Pancreas (tissue), 10 donors: ENCODE results near the gene ZNRD2. TPM values are rescaled to one million over a fixed set of nuclear protein-coding genes. Genes with fewer than 3 reads are reported as not detected.
A peak's percentile ranks its signal among the peaks of the same experiment; 100 is the strongest.

Experiments
- ATAC-seq, 4 donors: fragments of 200-7000 bp; cut with Tn5 transposase; one replicate each; pipeline versions ENCODE4 v1.8.0 to v1.9.1; 2020; ENCODE audit warnings: mild to moderate bottlenecking in 4 of 4, moderate library complexity in 4 of 4
- DNase-seq, 6 donors: peaks; one replicate each; pipeline ENCODE4 v3.0.0-alpha.2; 2020
- FAIRE-seq: peaks from 2 replicates; lab custom pipeline; 2012; peaks lifted over from hg19 to GRCh38; lab: Jason Lieb, UNC
- H3K27ac ChIP-seq, 4 donors: fragments of 200-600 bp; sonication (generic); 1 replicate in 3 of 4; 2 replicates in 1 of 4; pipeline versions ENCODE4 v1.5.0 to v1.8.0; 2020
- H3K27me3 ChIP-seq, 4 donors: fragments of 200-600 bp; one replicate each; pipeline ENCODE4 v1.8.0; 2021
- H3K36me3 ChIP-seq, 3 donors: fragments of 200-600 bp; sonication (generic) in 1 of 3; one replicate each; pipeline versions ENCODE4 v1.5.0 to v1.8.0; 2020 to 2021
- H3K4me1 ChIP-seq, 3 donors: fragments of 200-600 bp; one replicate each; pipeline ENCODE4 v1.8.0; 2021
- H3K4me3 ChIP-seq, 4 donors: fragments of 200-600 bp; sonication (generic) in 2 of 4; one replicate each; pipeline versions ENCODE4 v1.5.0 to v1.8.0; 2020 to 2021
- H3K9me3 ChIP-seq, 4 donors: fragments of 200-600 bp; one replicate each; pipeline ENCODE4 v1.8.0; 2021
- CTCF ChIP-seq, 4 donors: fragments of 200-600 bp; sonication (generic) in 3 of 4; IDR thresholded peaks; one replicate each; pipeline versions ENCODE4 v1.5.0 to v1.8.0; 2021; ENCODE audit warnings: antibody characterized with exemption in 4 of 4
- WGBS, 2 donors: extraction: QIAGEN DNeasy Blood & Tissue Kit; methylation state at CpG; one replicate each; pipeline ENCODE4 v1.1.7; 2013; 5-methylcytosine and 5-hydroxymethylcytosine counted together
- intact Hi-C, 3 donors: fragments of 100-400 bp; cut with DNase I; formaldehyde crosslinking; loops; one replicate each; pipeline versions ENCODE4 v1.11.1 to v1.14.2; 2022
- polyA plus RNA-seq, 2 donors: library from polyadenylated mRNA; stranded (reverse); fragments of 200-250 nt; gene quantifications; one replicate each; pipeline ENCODE4 v1.2.3, GENCODE V29; 2013
- total RNA-seq, 6 donors: library from RNA; stranded (reverse); fragmentation: NEBNext Ultra II Directional in 4 of 6; extraction: Animal tissue kit (Norgen Biotek cat#: 25700) in 4 of 6; gene quantifications; one replicate each; pipeline versions ENCODE4 v1.2.1 to v1.2.4, GENCODE V29; 2021 to 2023
- donor health status: healthy with polysubstance abuse.
- donor health status: DM: no; HTN: no; CAD: no; lungs with moderate emphysema.
- donor health status: DM: no; HTN: no; CAD: no.
- donor health status: control.
- donor health status: control.
- donor health status: Bipolar disorder and iron deficiency.
- donor health status: DM: yes; HTN: yes; CAD: no.
- donor health status: DM: no; HTN: no; CAD: no.
- donor health status: DM: no; HTN: no; CAD: no.
- donor health status: DM: yes; HTN: yes; CAD: no.

Gene ZNRD2
- total and polyA plus RNA-seq, 8 donors = 17.8 to 34.8 (median 22.6) TPM

- 91 to 92% methylated on average over 19 of the region's 19 CpGs for WGBS, 2 donors
- intact Hi-C loops = loop anchor here in 1 of 3 donors (10.0 kb wide), 1 partner anchor 364 kb away; no protein-coding TSS in a partner anchor
Observed at GRCh38 chr11:65620666-65621065, 50.4 kb downstream of the ZNRD2 start.

GRCh38 chr11:65621460-65621859 is 51.2 kb downstream of the ZNRD2 start:
- intact Hi-C loops = loop anchor here in 1 of 3 donors (10.0 kb wide), 1 partner anchor 363 kb away; no protein-coding TSS in a partner anchor
- no peak for TF ChIP-seq CTCF (IDR thresholded peaks at IDR 0.05)
- no peak for ATAC-seq
- H3K9me3 ChIP-seq = no peaks in the 10 kb centered on the region
- H3K4me1 ChIP-seq = peaks cover 5 to 9% (median 9%) of the 10 kb centered on the region in 3 donors
- H3K36me3 ChIP-seq = peaks cover 6 to 33% (median 26%) of the 10 kb centered on the region in 3 donors
- H3K4me3 ChIP-seq = no peak overlapping the region
- no peak for DNase-seq
- no peak for FAIRE-seq
- H3K27ac ChIP-seq = no peak overlapping the region
- H3K27me3 ChIP-seq = no peaks in the 10 kb centered on the region
- 94 to 95% methylated on average over 14 of the region's 14 CpGs for WGBS, 2 donors

More at GRCh38 chr11:65620666-65621065, 50.4 kb downstream of the ZNRD2 start:
- Histone ChIP-seq H3K27me3 (no peaks in the 10 kb centered on the region), H3K4me3 (no peak overlapping the region), H3K4me1 (peaks cover 5 to 10% (median 9%) of the 10 kb centered on the region in 3 donors), H3K36me3 (peaks cover 6 to 28% (median 20%) of the 10 kb centered on the region in 3 donors), H3K27ac (no peak overlapping the region), H3K9me3 (no peaks in the 10 kb centered on the region)
- no peak for ATAC-seq
- no peak for FAIRE-seq
- TF ChIP-seq CTCF (IDR thresholded peaks at IDR 0.05) = no peak
- DNase-seq = peak in 1 of 6 donors; percentile 36

Other genes starting within 250 kb of the ZNRD2 start
- 10 to 100 TPM; 16.6 to 28.0 (median 21.5) TPM for gene DPF2, start 236.6 kb upstream of the ZNRD2 start, total RNA-seq
- 10 to 100 TPM; 11.7 to 19.6 TPM for gene DPF2, start 236.6 kb upstream of the ZNRD2 start, polyA plus RNA-seq
- gene TIGD3, start 215.7 kb upstream of the ZNRD2 start, total RNA-seq = under 1 TPM in 4 of 6 donors, not detected in 2; 0.06 to 0.16 (median 0.13) TPM
- under 1 TPM; 0.15 to 0.68 TPM for gene TIGD3, start 215.7 kb upstream of the ZNRD2 start, polyA plus RNA-seq
- 10 to 100 TPM; 16.2 to 53.4 (median 26.3) TPM for gene SLC25A45, start 187.8 kb upstream of the ZNRD2 start, total RNA-seq
- 10 to 100 TPM; 38.0 to 58.2 TPM for gene SLC25A45, start 187.8 kb upstream of the ZNRD2 start, polyA plus RNA-seq
- 10 to 100 TPM; 15.4 to 28.9 (median 18.8) TPM for gene FRMD8, start 183.8 kb upstream of the ZNRD2 start, total RNA-seq
- 10 to 100 TPM; 15.0 to 15.7 TPM for gene FRMD8, start 183.8 kb upstream of the ZNRD2 start, polyA plus RNA-seq
- 1,000 to 10,000 TPM in 1 of 6 donors, 100 to 1,000 TPM in 5; 295 to 1,475 (median 528) TPM for gene NEAT1, start 147.7 kb upstream of the ZNRD2 start, total RNA-seq
- 1,000 to 10,000 TPM; 1,390 to 2,770 TPM for gene NEAT1, start 147.7 kb upstream of the ZNRD2 start, polyA plus RNA-seq
- gene MALAT1, start 71.4 kb upstream of the ZNRD2 start, total RNA-seq = 1,000 to 10,000 TPM; 2,360 to 5,615 (median 3,481) TPM
- 1,000 to 10,000 TPM in 1 of 2 donors, 100 to 1,000 TPM in 1; 251 to 2,313 TPM for gene MALAT1, start 71.4 kb upstream of the ZNRD2 start, polyA plus RNA-seq
- gene SCYL1, start 45.4 kb upstream of the ZNRD2 start, total RNA-seq = 10 to 100 TPM; 40.1 to 49.4 (median 41.2) TPM
- 10 to 100 TPM; 68.9 to 83.9 TPM for gene SCYL1, start 45.4 kb upstream of the ZNRD2 start, polyA plus RNA-seq
- 100 to 1,000 TPM in 1 of 6 donors, 10 to 100 TPM in 5; 44.7 to 119 (median 63.4) TPM for gene LTBP3, start 12.1 kb upstream of the ZNRD2 start, total RNA-seq
- 100 to 1,000 TPM; 118 to 151 TPM for gene LTBP3, start 12.1 kb upstream of the ZNRD2 start, polyA plus RNA-seq
- 10 to 100 TPM; 22.7 to 45.9 (median 28.6) TPM for gene FAM89B, start 2.1 kb downstream of the ZNRD2 start, total RNA-seq
- 10 to 100 TPM; 37.3 to 49.1 TPM for gene FAM89B, start 2.1 kb downstream of the ZNRD2 start, polyA plus RNA-seq
- gene EHBP1L1, start 5.6 kb downstream of the ZNRD2 start, total RNA-seq = 10 to 100 TPM in 4 of 6 donors, 1 to 10 TPM in 2; 6.5 to 26.2 (median 11.2) TPM
- 10 to 100 TPM; 25.0 to 34.2 TPM for gene EHBP1L1, start 5.6 kb downstream of the ZNRD2 start, polyA plus RNA-seq
- gene KCNK7, start 25.3 kb downstream of the ZNRD2 start, total RNA-seq = under 1 TPM in 3 of 6 donors, not detected in 3; 0.19 to 0.84 (median 0.28) TPM
- gene KCNK7, start 25.3 kb downstream of the ZNRD2 start, polyA plus RNA-seq = 1 to 10 TPM in 1 of 2 donors, under 1 TPM in 1; 0.91 to 1.6 TPM
- 10 to 100 TPM; 23.2 to 40.6 (median 26.7) TPM for gene MAP3K11, start 43.7 kb downstream of the ZNRD2 start, total RNA-seq
- 10 to 100 TPM; 75.5 to 84.7 TPM for gene MAP3K11, start 43.7 kb downstream of the ZNRD2 start, polyA plus RNA-seq
- 10 to 100 TPM; 13.5 to 21.5 (median 17.3) TPM for gene PCNX3, start 45.3 kb downstream of the ZNRD2 start, total RNA-seq
- 10 to 100 TPM; 21.7 to 26.3 TPM for gene PCNX3, start 45.3 kb downstream of the ZNRD2 start, polyA plus RNA-seq
- gene SIPA1, start 67.6 kb downstream of the ZNRD2 start, total RNA-seq = 10 to 100 TPM; 11.2 to 38.2 (median 21.2) TPM
- 10 to 100 TPM; 42.3 to 52.2 TPM for gene SIPA1, start 67.6 kb downstream of the ZNRD2 start, polyA plus RNA-seq
- gene RELA, start 92.4 kb downstream of the ZNRD2 start, total RNA-seq = 10 to 100 TPM; 29.8 to 42.2 (median 34.6) TPM
- gene RELA, start 92.4 kb downstream of the ZNRD2 start, polyA plus RNA-seq = 10 to 100 TPM; 37.3 to 46.6 TPM
- 10 to 100 TPM; 26.5 to 39.8 (median 35.0) TPM for gene KAT5, start 141.8 kb downstream of the ZNRD2 start, total RNA-seq
- gene KAT5, start 141.8 kb downstream of the ZNRD2 start, polyA plus RNA-seq = 10 to 100 TPM; 79.6 to 99.6 TPM
- gene RNASEH2C, start 150.3 kb downstream of the ZNRD2 start, total RNA-seq = 10 to 100 TPM; 16.1 to 29.3 (median 20.4) TPM
- 10 to 100 TPM; 37.1 to 49.3 TPM for gene RNASEH2C, start 150.3 kb downstream of the ZNRD2 start, polyA plus RNA-seq
- 10 to 100 TPM; 10.2 to 12.7 (median 11.5) TPM for gene AP5B1, start 210.5 kb downstream of the ZNRD2 start, total RNA-seq
- 10 to 100 TPM in 1 of 2 donors, 1 to 10 TPM in 1; 4.2 to 10.4 TPM for gene AP5B1, start 210.5 kb downstream of the ZNRD2 start, polyA plus RNA-seq
- 1 to 10 TPM; 1.1 to 5.6 (median 1.8) TPM for gene OVOL1, start 216.6 kb downstream of the ZNRD2 start, total RNA-seq
- 1 to 10 TPM; 1.9 TPM for gene OVOL1, start 216.6 kb downstream of the ZNRD2 start, polyA plus RNA-seq